Measurements from ENCODE around the gene TET2. TPM values are rescaled to one million over a fixed set of nuclear protein-coding genes. Genes with fewer than 3 reads are reported as not detected.

The TET2 gene
- total RNA-seq, 4 donors from 2014 or later: 31.9 to 69.0 (median 39.5) TPM

DNA sequence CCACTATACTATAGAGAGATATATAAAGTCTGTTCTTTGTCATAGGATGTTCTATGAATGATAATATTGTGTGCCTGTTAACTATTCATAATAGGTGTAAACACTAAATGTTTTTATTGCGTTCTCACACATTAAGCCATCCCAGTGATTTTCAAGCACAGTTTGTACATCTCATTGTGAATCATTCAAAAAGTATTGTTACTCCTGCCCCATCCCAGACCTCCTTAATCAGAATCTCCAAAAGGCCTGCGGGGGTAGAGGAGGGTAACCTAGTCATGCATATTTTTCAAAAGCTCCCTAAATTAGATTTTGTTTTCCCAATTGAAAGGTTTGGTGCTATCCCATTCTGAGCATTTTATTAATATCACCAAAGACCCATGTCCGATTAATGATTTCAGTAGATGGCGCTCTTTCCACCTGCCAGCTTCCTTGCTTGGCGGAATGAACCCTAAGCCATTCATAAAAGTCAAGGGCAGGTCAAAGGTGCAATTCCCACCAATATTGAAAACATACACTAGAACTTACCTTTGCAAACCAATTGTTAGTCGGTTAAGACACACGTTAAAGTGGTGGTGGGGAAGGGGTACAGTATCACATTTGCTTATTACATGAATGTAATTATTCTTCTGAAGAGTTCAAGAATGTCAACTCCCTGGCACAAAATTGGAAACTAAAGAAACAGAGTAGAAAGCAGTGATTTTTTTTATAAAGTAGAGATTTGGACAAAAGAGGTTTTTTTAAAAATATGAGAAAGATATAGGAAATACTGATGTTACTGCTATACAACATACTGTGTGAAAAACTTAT lies 5.8 kb upstream of the TET2 start:
- WGBS: 50% methylated on average over 7 of the region's 7 CpGs
- no peaks in the 10 kb centered on the region for H3K36me3 ChIP-seq
- no peaks in the 10 kb centered on the region for H3K9me3 ChIP-seq
- peaks cover 6% of the 10 kb centered on the region for H3K4me1 ChIP-seq
- no peaks in the 10 kb centered on the region for H3K27me3 ChIP-seq
- no peak for TF ChIP-seq EP300 (IDR thresholded peaks at IDR 0.05)
- TF ChIP-seq, protein P1, sequence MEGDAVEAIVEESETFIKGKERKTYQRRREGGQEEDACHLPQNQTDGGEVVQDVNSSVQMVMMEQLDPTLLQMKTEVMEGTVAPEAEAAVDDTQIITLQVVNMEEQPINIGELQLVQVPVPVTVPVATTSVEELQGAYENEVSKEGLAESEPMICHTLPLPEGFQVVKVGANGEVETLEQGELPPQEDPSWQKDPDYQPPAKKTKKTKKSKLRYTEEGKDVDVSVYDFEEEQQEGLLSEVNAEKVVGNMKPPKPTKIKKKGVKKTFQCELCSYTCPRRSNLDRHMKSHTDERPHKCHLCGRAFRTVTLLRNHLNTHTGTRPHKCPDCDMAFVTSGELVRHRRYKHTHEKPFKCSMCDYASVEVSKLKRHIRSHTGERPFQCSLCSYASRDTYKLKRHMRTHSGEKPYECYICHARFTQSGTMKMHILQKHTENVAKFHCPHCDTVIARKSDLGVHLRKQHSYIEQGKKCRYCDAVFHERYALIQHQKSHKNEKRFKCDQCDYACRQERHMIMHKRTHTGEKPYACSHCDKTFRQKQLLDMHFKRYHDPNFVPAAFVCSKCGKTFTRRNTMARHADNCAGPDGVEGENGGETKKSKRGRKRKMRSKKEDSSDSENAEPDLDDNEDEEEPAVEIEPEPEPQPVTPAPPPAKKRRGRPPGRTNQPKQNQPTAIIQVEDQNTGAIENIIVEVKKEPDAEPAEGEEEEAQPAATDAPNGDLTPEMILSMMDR (IDR thresholded peaks at IDR 0.05): peak; percentile 24 to 26
- no peak overlapping the region for H3K4me3 ChIP-seq
- no peak for DNase-seq (ENCODE audit: low spot score in 2 of 2)
- H3K27ac ChIP-seq: no peak overlapping the region

DNA sequence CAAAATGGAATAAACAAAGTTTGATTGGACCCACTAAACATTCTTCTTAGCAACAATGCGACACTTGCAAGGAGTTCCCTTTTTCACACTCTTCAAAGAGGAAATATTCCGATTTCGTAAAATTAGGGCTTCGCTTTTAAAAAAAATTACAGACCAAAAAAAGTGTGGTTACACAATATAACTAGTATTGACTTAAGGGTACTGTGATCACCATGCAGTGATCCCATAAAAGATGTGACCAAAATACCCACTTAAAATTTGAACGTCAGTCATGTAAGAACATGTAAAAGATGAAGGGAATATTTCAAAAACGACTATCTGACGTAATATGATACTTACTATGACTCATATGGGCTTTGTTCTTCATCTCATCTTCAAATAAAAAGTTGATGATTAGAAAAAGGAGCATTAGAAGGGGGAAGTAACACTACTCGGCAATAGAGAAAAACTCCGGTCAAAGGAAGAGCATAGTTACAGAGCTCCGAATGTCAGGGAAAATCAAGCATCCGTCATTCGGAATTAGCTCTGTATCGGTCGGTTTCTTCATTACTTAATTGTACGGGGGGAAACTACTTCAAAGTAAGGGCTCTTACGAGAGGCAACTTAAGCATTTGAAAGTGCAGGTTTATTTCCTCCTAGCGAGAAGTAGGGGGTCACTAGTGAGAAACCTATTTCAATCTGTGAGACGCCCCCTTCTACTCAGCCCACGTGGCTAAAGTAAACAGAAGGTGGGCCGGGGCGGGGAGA lies 1.3 kb upstream of the TET2 start:
- no peak for TF ChIP-seq EP300 (IDR thresholded peaks at IDR 0.05)
- peak in 1 of 2 donors; percentile 25 for TF ChIP-seq POLR2A (IDR thresholded peaks at IDR 0.05)
- H3K9me3 ChIP-seq: no peaks in the 10 kb centered on the region
- WGBS: 41% methylated on average over 21 of the region's 21 CpGs
- H3K27ac ChIP-seq: peak overlapping the region; percentile 92
- no peak for DNase-seq (ENCODE audit: low spot score in 2 of 2)
- peaks cover 29% of the 10 kb centered on the region for H3K4me1 ChIP-seq
- H3K36me3 ChIP-seq: no peaks in the 10 kb centered on the region
- peak overlapping the region; percentile 79 for H3K4me3 ChIP-seq
- H3K27me3 ChIP-seq: no peaks in the 10 kb centered on the region

DNA sequence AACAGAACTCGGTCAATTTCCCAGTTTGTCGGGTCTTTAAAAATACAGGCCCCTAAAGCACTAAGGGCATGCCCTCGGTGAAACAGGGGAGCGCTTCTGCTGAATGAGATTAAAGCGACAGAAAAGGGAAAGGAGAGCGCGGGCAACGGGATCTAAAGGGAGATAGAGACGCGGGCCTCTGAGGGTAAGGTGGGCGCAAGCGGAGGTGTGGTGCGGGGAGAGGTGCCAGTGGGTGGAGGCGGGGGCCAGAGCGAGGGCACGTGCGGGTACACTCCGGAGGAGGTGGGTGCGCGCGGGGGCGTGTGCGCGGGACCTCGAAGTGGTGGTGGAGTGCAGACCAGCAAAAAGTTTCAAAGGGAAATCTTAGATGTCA lies 787 bp upstream of the TET2 start:
- H3K4me3 ChIP-seq: peak overlapping the region; percentile 79
- peak overlapping the region; percentile 92 for H3K27ac ChIP-seq
- TF ChIP-seq, protein P1 (IDR thresholded peaks at IDR 0.05): no peak
- no peak for TF ChIP-seq POLR2AphosphoS5 (IDR thresholded peaks at IDR 0.05)
- TF ChIP-seq POLR2A (IDR thresholded peaks at IDR 0.05): no peak
- TF ChIP-seq EP300 (IDR thresholded peaks at IDR 0.05): no peak
- H3K4me1 ChIP-seq: peaks cover 35% of the 10 kb centered on the region
- H3K36me3 ChIP-seq: no peaks in the 10 kb centered on the region
- no peaks in the 10 kb centered on the region for H3K9me3 ChIP-seq
- WGBS: 2% methylated on average over 25 of the region's 25 CpGs
- DNase-seq (ENCODE audit: low spot score in 2 of 2): peak; percentile 64 to 81
- H3K27me3 ChIP-seq: no peaks in the 10 kb centered on the region

DNA sequence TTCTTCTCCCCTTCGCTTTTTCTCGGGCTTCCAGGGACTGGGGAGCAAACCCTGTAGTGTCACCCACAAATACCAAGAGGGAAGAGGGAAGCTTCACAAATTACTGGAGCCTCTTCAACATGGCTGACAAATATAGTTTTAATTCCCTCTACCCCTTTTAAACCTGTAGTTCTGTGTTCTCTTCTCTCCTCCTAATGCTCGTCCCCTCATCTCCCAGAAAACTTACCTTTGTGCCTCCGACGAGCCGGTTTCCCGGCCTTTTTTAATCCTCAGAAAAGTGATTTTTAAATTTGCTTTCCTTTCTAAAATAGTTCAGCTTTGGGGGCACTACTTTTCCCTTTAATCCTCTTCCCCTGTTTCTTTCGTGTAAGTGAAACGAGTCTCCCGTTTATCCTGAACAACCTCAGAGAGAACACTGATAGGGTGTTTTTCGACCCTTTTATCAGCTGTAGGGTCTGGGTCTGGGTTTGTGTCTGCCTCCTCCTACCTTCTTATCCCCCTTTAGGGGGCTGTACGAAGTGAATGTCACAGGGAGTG lies 408 bp downstream of the TET2 start:
- Histone ChIP-seq H3K9me3 (no peaks in the 10 kb centered on the region), H3K27me3 (no peaks in the 10 kb centered on the region), H3K4me1 (peaks cover 37% of the 10 kb centered on the region), H3K27ac (peak overlapping the region; percentile 92), H3K36me3 (no peaks in the 10 kb centered on the region), H3K4me3 (peak overlapping the region; percentile 79)
- DNase-seq (ENCODE audit: low spot score in 2 of 2): no peak
- no peak for TF ChIP-seq POLR2A (IDR thresholded peaks at IDR 0.05)
- TF ChIP-seq POLR2AphosphoS5 (IDR thresholded peaks at IDR 0.05): no peak
- TF ChIP-seq EP300 (IDR thresholded peaks at IDR 0.05): no peak
- TF ChIP-seq, protein P1 (IDR thresholded peaks at IDR 0.05): no peak
- under 1% methylated on average over 12 of the region's 12 CpGs for WGBS

DNA sequence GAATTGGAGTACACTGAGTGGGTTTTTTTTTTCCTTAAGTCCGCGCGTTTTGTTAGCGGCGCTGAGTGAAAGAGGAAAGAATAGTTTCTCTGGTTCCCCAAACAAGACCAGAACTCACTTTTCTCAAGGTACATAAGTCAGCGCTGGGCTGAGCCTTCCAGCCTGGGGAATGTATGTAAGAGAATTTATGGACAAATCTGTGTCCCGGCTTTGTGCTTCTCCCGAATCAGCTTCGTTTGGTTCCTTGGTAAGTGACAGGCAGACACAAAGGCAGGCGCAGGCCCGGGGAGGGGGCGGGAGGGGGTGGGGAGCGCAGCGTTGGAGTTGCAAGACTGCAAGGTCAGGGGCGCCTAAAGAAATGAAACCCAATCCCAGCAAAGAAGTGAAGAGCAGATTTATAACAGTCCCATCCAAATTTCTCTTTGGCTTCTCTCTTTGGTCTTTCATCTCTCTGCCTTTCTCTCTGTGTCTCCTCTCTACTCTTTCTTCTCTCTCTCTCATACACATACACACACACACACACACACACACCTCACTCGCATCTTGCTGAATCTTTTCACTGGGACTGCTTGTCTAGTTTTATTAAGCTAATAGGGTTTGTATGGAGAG lies 981 bp downstream of the TET2 start:
- H3K4me1 ChIP-seq: peaks cover 37% of the 10 kb centered on the region
- peak overlapping the region; percentile 92 for H3K27ac ChIP-seq
- TF ChIP-seq, protein P1 (IDR thresholded peaks at IDR 0.05): no peak
- TF ChIP-seq POLR2AphosphoS5 (IDR thresholded peaks at IDR 0.05) (no peak), POLR2A (IDR thresholded peaks at IDR 0.05) (no peak), EP300 (IDR thresholded peaks at IDR 0.05) (no peak)
- H3K4me3 ChIP-seq: peak overlapping the region; percentile 79
- DNase-seq (ENCODE audit: low spot score in 2 of 2): no peak
- no peaks in the 10 kb centered on the region for H3K36me3 ChIP-seq
- no peaks in the 10 kb centered on the region for H3K27me3 ChIP-seq
- H3K9me3 ChIP-seq: no peaks in the 10 kb centered on the region
- 2% methylated on average over 16 of the region's 16 CpGs for WGBS
